Measurements from ENCODE around the gene MS4A2. TPM values are rescaled to one million over a fixed set of nuclear protein-coding genes. Genes with fewer than 3 reads are reported as not detected.

Gene MS4A2
- total RNA-seq, 1 experiment from 2014 or later: not detected

DNA sequence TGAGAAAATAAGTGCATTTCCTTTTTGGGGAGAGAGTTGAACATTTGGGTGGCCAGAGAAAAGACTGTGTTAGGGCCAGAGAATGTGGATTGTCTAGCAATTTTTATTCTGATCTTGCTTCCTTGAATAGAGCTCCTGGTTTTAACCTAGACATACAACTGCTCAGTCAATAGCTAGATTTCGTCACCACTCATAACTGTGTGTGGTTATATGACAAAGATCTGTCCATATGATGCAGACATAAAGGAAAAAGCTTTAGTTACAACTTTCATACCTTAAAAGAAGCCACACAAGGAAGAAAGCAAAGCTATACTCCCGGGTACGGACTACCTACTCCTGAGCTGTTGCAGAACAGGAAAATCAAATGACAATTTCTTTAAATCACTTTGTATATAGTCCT lies 57.2 kb downstream of the MS4A2 start:
- H3K9ac ChIP-seq (ENCODE audit: low read length): no peak overlapping the region
- ChIA-PET CTCF (no interaction called here), POLR2A (ENCODE audit: unreplicated experiment) (no interaction called here)
- no TSS peak for BruUV-seq (replicated peaks)
- H3K9me3 ChIP-seq (ENCODE audit: low read length): no peaks in the 10 kb centered on the region
- no peak overlapping the region for H2AFZ ChIP-seq (ENCODE audit: low read length)
- H4K20me1 ChIP-seq (ENCODE audit: low read length): no peaks in the 10 kb centered on the region
- no peak overlapping the region for H3K4me3 ChIP-seq (ENCODE audit: low read length)
- no peaks in the 10 kb centered on the region for H3F3A ChIP-seq (ENCODE audit: low read length, unreplicated experiment)
- no peaks in the 10 kb centered on the region for H3K9me2 ChIP-seq (replicated peaks; ENCODE audit: low read length)
- DNase-seq (no peak), ATAC-seq (no peak)
- H3K36me3 ChIP-seq (ENCODE audit: low read depth, low read length): no peaks in the 10 kb centered on the region
- no peak overlapping the region for H3K4me2 ChIP-seq (ENCODE audit: low read length)
- no peak overlapping the region for H3K27ac ChIP-seq (ENCODE audit: low read length)
- no peaks in the 10 kb centered on the region for H3K79me2 ChIP-seq (ENCODE audit: low read length)
- intact Hi-C loops (cut with micrococcal nuclease): no loop called here
- no peaks in the 10 kb centered on the region for H3K27me3 ChIP-seq (ENCODE audit: low read length)
- TF ChIP-seq EZH2phosphoT487 (IDR thresholded peaks at IDR 0.05; ENCODE audit: borderline replicate concordance, low read length) (no peak), CTCF (conservative IDR thresholded peaks at IDR 0.05; ENCODE audit: low read depth, low read length) (no peak), EZH2 (IDR thresholded peaks at IDR 0.05; ENCODE audit: low read length, unreplicated experiment) (no peak)
- no peaks in the 10 kb centered on the region for H3K4me1 ChIP-seq (ENCODE audit: insufficient read depth, low read length)

Other genes with a start within 250 kb of the MS4A2 start
- gene CBLIF, start 243.2 kb upstream of the MS4A2 start, total RNA-seq (2014; rRNA removed): not detected in 2 replicates
- 7.4 and 14.8 TPM in 2 replicates for gene TCN1, start 222.2 kb upstream of the MS4A2 start, total RNA-seq (2014; rRNA removed)
- not detected in 2 replicates for gene OOSP3, start 209.9 kb upstream of the MS4A2 start, total RNA-seq (2014; rRNA removed)
- not detected in 2 replicates for gene OOSP1, start 150.2 kb upstream of the MS4A2 start, total RNA-seq (2014; rRNA removed)
- gene OOSP4A, start 124.6 kb upstream of the MS4A2 start, total RNA-seq (2014; rRNA removed): not detected in 2 replicates
- not detected in 2 replicates for gene OOSP4B, start 71.5 kb upstream of the MS4A2 start, total RNA-seq (2014; rRNA removed)
- gene OOSP2, start 48.3 kb upstream of the MS4A2 start, total RNA-seq (2014; rRNA removed): not detected in 2 replicates
- not detected in 2 replicates for gene MS4A3, start 32.0 kb upstream of the MS4A2 start, total RNA-seq (2014; rRNA removed)
- not detected in 2 replicates for gene MS4A6A, start 94.4 kb downstream of the MS4A2 start, total RNA-seq (2014; rRNA removed)
- gene MS4A4E, start 154.5 kb downstream of the MS4A2 start, total RNA-seq (2014; rRNA removed): not detected in 2 replicates
- not detected in 2 replicates for gene MS4A4A, start 192.0 kb downstream of the MS4A2 start, total RNA-seq (2014; rRNA removed)
- not detected in 2 replicates for gene MS4A6E, start 238.6 kb downstream of the MS4A2 start, total RNA-seq (2014; rRNA removed)